OCI-LY7 (cell line): ENCODE data around the gene AMPD3. TPM values are rescaled to one million over a fixed set of nuclear protein-coding genes. Genes with fewer than 3 reads are reported as not detected.

Experiments used
- BruUV-seq: library from RNA; stranded (reverse); fragments of 400-500 nt; replicated peaks from 2 replicates; lab custom pipeline; 2021; lab: Mats Ljungman, UMichigan
- CTCF ChIA-PET: fragments of 300-600 bp; sonication (Branson Sonifier 250); formaldehyde crosslinking; loops from one replicate; lab custom pipeline; 2022; ENCODE audit warnings: antibody characterized with exemption; ENCODE audit not compliant: unreplicated experiment; lab: Charles Lee
- POLR2A ChIA-PET: fragments of 300-600 bp; sonication (Branson Sonifier 250); formaldehyde crosslinking; loops from one replicate; lab custom pipeline; 2022; ENCODE audit warnings: antibody characterized with exemption; lab: Charles Lee
- DNase-seq: peaks from one replicate; pipeline ENCODE4 v3.0.0-alpha.2; 2015; ENCODE audit warnings: low spot score
- H2AFZ ChIP-seq: fragments of 200-600 bp; sonication (generic), shearing (Covaris generic); 2 replicates; pipeline ENCODE4 v1.6.1; 2014; ENCODE audit warnings: mild to moderate bottlenecking, antibody characterized with exemption, low read length, moderate library complexity
- H3K27ac ChIP-seq: fragments of 200-600 bp; sonication (generic); 2 replicates; pipeline ENCODE4 v1.5.1; 2014; ENCODE audit warnings: mixed run types, low read depth, mild to moderate bottlenecking, moderate library complexity, low read length, inconsistent platforms; ENCODE audit not compliant: poor library complexity, severe bottlenecking
- H3K36me3 ChIP-seq: fragments of 200-600 bp; sonication (generic); 2 replicates; pipeline ENCODE4 v1.6.1; 2014; ENCODE audit warnings: mild to moderate bottlenecking, antibody characterized with exemption, low read length, moderate library complexity, mixed read lengths; ENCODE audit not compliant: insufficient read depth
- H3K4me1 ChIP-seq: fragments of 200-600 bp; sonication (generic); 2 replicates; pipeline ENCODE4 v1.5.1; 2014; ENCODE audit warnings: mild to moderate bottlenecking, low read length; ENCODE audit not compliant: insufficient read depth, poor library complexity, severe bottlenecking
- H3K4me2 ChIP-seq: fragments of 200-600 bp; sonication (generic); 2 replicates; pipeline ENCODE4 v1.6.1; 2014; ENCODE audit warnings: mild to moderate bottlenecking, low read length
- H3K4me3 ChIP-seq: fragments of 200-600 bp; sonication (generic); 2 replicates; pipeline ENCODE4 v1.5.1; 2014; ENCODE audit warnings: mild to moderate bottlenecking, low read depth, low read length; ENCODE audit not compliant: poor library complexity, severe bottlenecking
- H3K79me2 ChIP-seq: fragments of 200-600 bp; sonication (generic); 2 replicates; pipeline ENCODE4 v1.6.1; 2016; ENCODE audit warnings: low read depth, mild to moderate bottlenecking, low read length, moderate library complexity, mixed read lengths; ENCODE audit not compliant: insufficient read depth
- H3K9me2 ChIP-seq: fragments of 200-600 bp; sonication (generic); 2 replicates; pipeline ENCODE4 v1.6.1; 2016; ENCODE audit warnings: mild to moderate bottlenecking, low read length, mixed read lengths; ENCODE audit not compliant: insufficient read depth
- H3K9me3 ChIP-seq: fragments of 200-600 bp; sonication (generic); 2 replicates; pipeline ENCODE4 v1.6.1; 2014; ENCODE audit warnings: mild to moderate bottlenecking, mixed run types, low read length, mixed read lengths
- H4K20me1 ChIP-seq: fragments of 200-600 bp; sonication (generic); 2 replicates; pipeline ENCODE4 v1.6.1; 2014; ENCODE audit warnings: mild to moderate bottlenecking, antibody characterized with exemption, low read length, moderate library complexity, mixed read lengths; ENCODE audit not compliant: insufficient read depth
- CTCF ChIP-seq: fragments of 200-600 bp; sonication (generic); conservative IDR thresholded peaks from 2 replicates; pipeline ENCODE4 v1.5.1; 2014; ENCODE audit warnings: mild to moderate bottlenecking, antibody characterized with exemption, low read length, moderate library complexity, mixed read lengths
- EZH2phosphoT487 ChIP-seq: fragments of 200-600 bp; sonication (generic); IDR thresholded peaks from 2 replicates; pipeline ENCODE4 v1.6.1; 2018; ENCODE audit warnings: low read depth, borderline replicate concordance, mild to moderate bottlenecking, mixed run types, antibody characterized with exemption, low read length, moderate library complexity, mixed read lengths
- intact Hi-C: fragments of 100-400 bp; cut with micrococcal nuclease; formaldehyde crosslinking; loops from one replicate; pipeline ENCODE4 v1.10.0; 2022; ENCODE audit not compliant: unreplicated experiment
- total RNA-seq, 2 experiments: library from RNA; depleted of rRNA in 1 of 2; stranded (reverse); fragments of >200 nt in 1 of 2; shearing (Covaris generic) in 1 of 2; gene quantifications; 2 replicates each; pipeline ENCODE4 v1.2.3, GENCODE V29; 2014 to 2022

The AMPD3 gene
- total RNA-seq, 2 experiments from 2014 or later = 13.5 to 25.6 TPM

GRCh38 chr11:10409207-10409661 lies 45.8 kb upstream of the AMPD3 start:
- no peaks in the 10 kb centered on the region for H4K20me1 ChIP-seq
- ChIA-PET CTCF (no interaction called here), POLR2A (interaction anchor here (1.8 kb wide), 1 partner anchor 33 kb away, joined by 4 read pairs; no protein-coding TSS in a partner anchor)
- BruUV-seq = no TSS peak
- H3K9me2 ChIP-seq = no peaks in the 10 kb centered on the region
- no peaks in the 10 kb centered on the region for H3K79me2 ChIP-seq
- H2AFZ ChIP-seq = no peak overlapping the region
- no peak overlapping the region for H3K4me2 ChIP-seq
- H3K9me3 ChIP-seq = no peaks in the 10 kb centered on the region
- no peak overlapping the region for H3K4me3 ChIP-seq
- no peak for DNase-seq
- peaks cover 4% of the 10 kb centered on the region for H3K4me1 ChIP-seq
- no peak overlapping the region for H3K27ac ChIP-seq
- TF ChIP-seq EZH2phosphoT487 (no peak), CTCF (no peak)
- H3K36me3 ChIP-seq = no peaks in the 10 kb centered on the region
- intact Hi-C loops = loop anchor here (5.0 kb wide), 1 partner anchor 108 kb away; no protein-coding TSS in a partner anchor

GRCh38 chr11:10410106-10410843 lies 44.8 kb upstream of the AMPD3 start:
- no peak for DNase-seq
- H3K79me2 ChIP-seq = no peaks in the 10 kb centered on the region
- TF ChIP-seq EZH2phosphoT487 (no peak), CTCF (no peak)
- no peak overlapping the region for H3K27ac ChIP-seq
- peaks cover 4% of the 10 kb centered on the region for H3K4me1 ChIP-seq
- POLR2A ChIA-PET = no interaction called here
- H3K9me3 ChIP-seq = no peaks in the 10 kb centered on the region
- no peak overlapping the region for H3K4me3 ChIP-seq
- no peaks in the 10 kb centered on the region for H4K20me1 ChIP-seq
- no peaks in the 10 kb centered on the region for H3K36me3 ChIP-seq
- no peaks in the 10 kb centered on the region for H3K9me2 ChIP-seq
- no TSS peak for BruUV-seq
- no peak overlapping the region for H2AFZ ChIP-seq
- no peak overlapping the region for H3K4me2 ChIP-seq
- CTCF ChIA-PET = no interaction called here
- intact Hi-C loops = loop anchor here (10.0 kb wide), 1 partner anchor 135 kb away; the partner anchor contains the start of gene RNF141

- Histone ChIP-seq H3K9me3 (no peaks in the 10 kb centered on the region), H3K79me2 (no peaks in the 10 kb centered on the region), H3K27ac (no peak overlapping the region), H3K4me2 (no peak overlapping the region), H3K4me1 (peaks cover 4% of the 10 kb centered on the region), H3K4me3 (no peak overlapping the region), H2AFZ (no peak overlapping the region), H3K36me3 (no peaks in the 10 kb centered on the region), H4K20me1 (no peaks in the 10 kb centered on the region), H3K9me2 (no peaks in the 10 kb centered on the region)
- ChIA-PET POLR2A (interaction anchor here (1.1 kb wide), 1 partner anchor 34 kb away, joined by 4 read pairs; no protein-coding TSS in a partner anchor), CTCF (no interaction called here)
- no TSS peak for BruUV-seq
- no peak for DNase-seq
- no peak for TF ChIP-seq EZH2phosphoT487
- no peak for TF ChIP-seq CTCF
- intact Hi-C loops = loop anchor here (10.0 kb wide), 1 partner anchor 134 kb away; the partner anchor contains the start of gene RNF141
These were observed 44.2 kb upstream of the AMPD3 start for GRCh38 chr11:10410844-10411200.
